ENCODE data around the gene PIK3C3. TPM values are rescaled to one million over a fixed set of nuclear protein-coding genes. Genes with fewer than 3 reads are reported as not detected.

The PIK3C3 gene
- 10 to 100 TPM; 52.6 to 62.1 TPM for total RNA-seq

DNA sequence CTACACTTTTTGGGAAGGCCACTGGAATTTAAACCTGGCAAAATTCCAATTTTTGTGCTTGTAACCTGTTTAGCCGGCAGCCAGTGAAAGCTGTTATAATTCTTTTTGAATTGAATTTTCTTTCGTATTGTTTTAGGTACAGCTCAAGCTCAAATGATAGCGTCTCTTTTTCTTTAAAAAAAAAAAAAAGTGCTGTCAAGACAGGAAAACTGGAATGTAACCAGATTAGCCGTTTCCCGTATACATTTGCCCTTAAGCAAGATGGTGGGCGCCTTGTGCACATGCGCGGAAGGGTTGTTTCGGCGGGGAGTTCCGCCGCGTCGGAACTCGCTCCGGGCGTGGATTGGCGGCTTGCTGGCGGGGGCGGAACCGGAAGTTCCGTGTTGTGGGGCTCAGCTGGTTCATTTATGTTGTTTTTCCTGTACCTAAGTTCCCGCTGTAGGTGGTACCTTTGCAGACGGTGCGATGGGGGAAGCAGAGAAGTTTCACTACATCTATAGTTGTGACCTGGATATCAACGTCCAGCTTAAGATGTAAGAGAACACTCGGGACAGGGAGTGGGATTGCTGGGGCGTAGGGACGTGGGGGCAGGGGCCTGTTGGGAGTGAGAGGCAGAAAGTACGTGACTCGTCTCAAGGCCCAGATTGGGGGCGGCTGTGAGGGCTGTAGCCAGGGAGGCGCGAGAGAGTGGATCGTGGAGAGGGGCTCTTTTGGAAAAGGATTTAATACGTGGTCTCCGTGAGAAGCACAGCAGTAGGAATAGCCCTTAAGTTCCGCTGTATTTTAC, at the start of gene PIK3C3:
Gene PIK3C3, plus strand, starts transcription at position 408 of the 787 bp plus-strand sequence. Its CDS starts 58 bp downstream, at position 466.
- intact Hi-C loops (cut with micrococcal nuclease): no loop called here
- Mint-ChIP-seq H3K27ac (peak within 1 kb of the TSS; percentile 98), H3K9me3 (no peaks in the 10 kb centered on the region), H3K27me3 (no peaks in the 10 kb centered on the region), H3K36me3 (ENCODE audit: low read depth) (peaks cover 25% of the 10 kb centered on the region), H3K4me1 (ENCODE audit: low read depth) (peaks cover 33% of the 10 kb centered on the region), H3K4me3 (peak within 1 kb of the TSS; percentile 99)
- TF ChIP-seq, protein P1, sequence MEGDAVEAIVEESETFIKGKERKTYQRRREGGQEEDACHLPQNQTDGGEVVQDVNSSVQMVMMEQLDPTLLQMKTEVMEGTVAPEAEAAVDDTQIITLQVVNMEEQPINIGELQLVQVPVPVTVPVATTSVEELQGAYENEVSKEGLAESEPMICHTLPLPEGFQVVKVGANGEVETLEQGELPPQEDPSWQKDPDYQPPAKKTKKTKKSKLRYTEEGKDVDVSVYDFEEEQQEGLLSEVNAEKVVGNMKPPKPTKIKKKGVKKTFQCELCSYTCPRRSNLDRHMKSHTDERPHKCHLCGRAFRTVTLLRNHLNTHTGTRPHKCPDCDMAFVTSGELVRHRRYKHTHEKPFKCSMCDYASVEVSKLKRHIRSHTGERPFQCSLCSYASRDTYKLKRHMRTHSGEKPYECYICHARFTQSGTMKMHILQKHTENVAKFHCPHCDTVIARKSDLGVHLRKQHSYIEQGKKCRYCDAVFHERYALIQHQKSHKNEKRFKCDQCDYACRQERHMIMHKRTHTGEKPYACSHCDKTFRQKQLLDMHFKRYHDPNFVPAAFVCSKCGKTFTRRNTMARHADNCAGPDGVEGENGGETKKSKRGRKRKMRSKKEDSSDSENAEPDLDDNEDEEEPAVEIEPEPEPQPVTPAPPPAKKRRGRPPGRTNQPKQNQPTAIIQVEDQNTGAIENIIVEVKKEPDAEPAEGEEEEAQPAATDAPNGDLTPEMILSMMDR (IDR thresholded peaks at IDR 0.05): no peak
- CTCF ChIA-PET: interaction anchor here (0.9 kb wide), 1 partner anchor 73 kb away, joined by 3 read pairs; no protein-coding TSS in a partner anchor
- ATAC-seq (peak; percentile 98), DNase-seq (peak; percentile 97)
- POLR2A ChIA-PET: interaction anchor here (0.6 to 1.0 kb wide), 4 partner anchors 8 to 608 kb away, joined by 3 to 4 read pairs (median 3); no protein-coding TSS in a partner anchor

GRCh38 chr18:41905786-41906527, 49.1 kb upstream of the PIK3C3 start:
- no peak for DNase-seq
- ATAC-seq: peak; percentile 38
- Mint-ChIP-seq H3K27ac (no peak overlapping the region), H3K27me3 (peaks cover 1% of the 10 kb centered on the region), H3K4me1 (ENCODE audit: low read depth) (peaks cover 12% of the 10 kb centered on the region), H3K4me3 (no peak overlapping the region), H3K9me3 (no peaks in the 10 kb centered on the region), H3K36me3 (ENCODE audit: low read depth) (no peaks in the 10 kb centered on the region)
- TF ChIP-seq, protein P1 (IDR thresholded peaks at IDR 0.05): no peak
- POLR2A ChIA-PET: no interaction called here
- CTCF ChIA-PET: no interaction called here
- intact Hi-C loops (cut with micrococcal nuclease): no loop called here

DNA sequence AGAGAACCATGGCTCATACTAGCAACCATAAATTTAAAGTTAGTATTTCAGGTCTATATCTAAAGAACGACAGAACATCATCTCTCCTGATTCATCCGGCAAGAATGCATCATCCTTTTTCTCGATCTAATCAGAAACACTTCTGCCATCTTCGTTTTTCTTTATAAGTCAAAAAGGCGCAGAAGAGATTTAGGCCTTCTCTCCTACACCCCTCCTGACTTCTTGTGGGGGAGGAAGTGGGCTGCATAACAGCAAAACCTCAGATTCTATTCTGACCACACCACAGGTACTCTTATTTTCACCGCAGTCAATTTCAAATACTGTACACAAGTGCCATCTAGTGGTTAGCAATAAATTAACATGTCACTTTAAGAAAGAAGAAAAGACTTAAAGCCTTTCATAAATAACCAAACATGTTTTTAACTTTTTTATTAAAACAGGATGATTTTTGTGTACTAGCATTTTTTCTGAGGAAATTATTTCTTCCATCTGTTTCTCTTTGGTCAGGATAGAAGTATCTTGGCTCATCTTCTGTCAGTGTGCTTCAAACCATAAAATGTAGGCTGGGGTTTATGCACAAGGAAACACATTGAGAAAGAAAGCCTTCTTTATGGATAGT, 48.4 kb upstream of the PIK3C3 start:
- peak; percentile 58 for DNase-seq
- ATAC-seq: peak; percentile 95
- Mint-ChIP-seq H3K9me3 (no peaks in the 10 kb centered on the region), H3K4me3 (no peak overlapping the region), H3K27ac (peak overlapping the region; percentile 7), H3K4me1 (ENCODE audit: low read depth) (peaks cover 12% of the 10 kb centered on the region), H3K27me3 (peaks cover 1% of the 10 kb centered on the region), H3K36me3 (ENCODE audit: low read depth) (no peaks in the 10 kb centered on the region)
- ChIA-PET POLR2A (no interaction called here), CTCF (no interaction called here)
- TF ChIP-seq, protein P1 (IDR thresholded peaks at IDR 0.05): peak; percentile 84
- intact Hi-C loops (cut with micrococcal nuclease): no loop called here

DNA sequence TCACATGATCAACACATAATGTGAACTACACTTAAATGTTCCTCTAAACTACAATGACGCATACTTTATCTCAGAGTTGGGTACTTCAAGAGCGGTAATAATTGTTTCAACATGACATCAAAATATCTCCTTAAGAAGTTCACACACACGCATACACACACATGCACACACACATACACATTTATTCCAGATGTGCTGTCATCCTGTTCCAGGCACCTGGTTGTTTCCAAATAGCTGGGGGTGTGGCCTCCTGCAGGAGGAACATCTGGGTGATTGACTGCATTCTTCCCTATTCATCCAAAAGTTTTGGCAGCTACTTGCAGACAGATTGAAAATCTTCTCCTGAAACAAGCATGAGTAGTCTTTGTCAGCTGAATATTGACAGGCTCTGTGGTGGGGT, 37.9 kb upstream of the PIK3C3 start:
- Mint-ChIP-seq H3K4me3 (no peak overlapping the region), H3K27ac (no peak overlapping the region), H3K36me3 (ENCODE audit: low read depth) (no peaks in the 10 kb centered on the region), H3K4me1 (ENCODE audit: low read depth) (no peaks in the 10 kb centered on the region), H3K9me3 (no peaks in the 10 kb centered on the region), H3K27me3 (peaks cover 16% of the 10 kb centered on the region)
- POLR2A ChIA-PET: no interaction called here
- no peak for DNase-seq
- TF ChIP-seq, protein P1 (IDR thresholded peaks at IDR 0.05): no peak
- CTCF ChIA-PET: no interaction called here
- intact Hi-C loops (cut with micrococcal nuclease): no loop called here
- no peak for ATAC-seq

Measured in activated CD8-positive, alpha-beta T cell treated with anti-CD3 and anti-CD28 coated beads for 36 hours (primary cell).